Mucosa of descending colon (tissue), 3 donors: Measurements from ENCODE around the gene MTMR3. TPM values are rescaled to one million over a fixed set of nuclear protein-coding genes. Genes with fewer than 3 reads are reported as not detected.

Experiments
- ATAC-seq: fragments of 200-7000 bp; cut with Tn5 transposase; one replicate; pipeline ENCODE4 v1.9.1; 2020; ENCODE audit warnings: mild to moderate bottlenecking, moderate library complexity
- DNase-seq, 3 donors: peaks; one replicate each; pipeline ENCODE4 v3.0.0-alpha.2; 2020
- H3K36me3 ChIP-seq: fragments of 200-600 bp; one replicate; pipeline ENCODE4 v1.8.0; 2021; ENCODE audit warnings: low read depth, mild to moderate bottlenecking
- H3K4me1 ChIP-seq: fragments of 200-600 bp; one replicate; pipeline ENCODE4 v1.8.0; 2021; ENCODE audit warnings: low read depth, mild to moderate bottlenecking
- H3K4me3 ChIP-seq: fragments of 200-600 bp; one replicate; pipeline ENCODE4 v1.8.0; 2021; ENCODE audit warnings: mild to moderate bottlenecking
- H3K9me3 ChIP-seq: fragments of 200-600 bp; one replicate; pipeline ENCODE4 v1.8.0; 2021; ENCODE audit warnings: mild to moderate bottlenecking
- CTCF ChIP-seq: fragments of 200-600 bp; IDR thresholded peaks from one replicate; pipeline ENCODE4 v1.8.0; 2022; ENCODE audit warnings: antibody characterized with exemption, mild to moderate bottlenecking
- intact Hi-C, 2 donors: fragments of 100-400 bp; cut with DNase I in 1 of 2; cut with micrococcal nuclease in 1 of 2; formaldehyde crosslinking; loops; one replicate each; pipeline versions ENCODE4 v1.11.0 to v1.11.1; 2022; cut with DNase I, micrococcal nuclease
- total RNA-seq, 3 donors: library from RNA; stranded (reverse); fragmentation: NEBNext Ultra II Directional in 2 of 3; extraction: Animal tissue kit (Norgen Biotek cat#: 25700) in 2 of 3; gene quantifications; one replicate each; pipeline versions ENCODE4 v1.2.1 to v1.2.4, GENCODE V29; 2021 to 2023
- donor health status: DM: no; HTN: no; CAD: no; lungs with moderate emphysema.
- donor health status: DM: no; HTN: no; CAD: no.
- donor health status: DM: no; HTN: yes; CAD: no.

The MTMR3 gene
- total RNA-seq, 3 donors from 2014 or later, result 47.7 to 59.8 (median 54.4) TPM

- intact Hi-C loops, result no loop called here
- Histone ChIP-seq H3K4me3 (no peak overlapping the region), H3K4me1 (peaks cover 2% of the 10 kb centered on the region), H3K36me3 (peaks cover 10% of the 10 kb centered on the region), H3K9me3 (no peaks in the 10 kb centered on the region)
- DNase-seq (no peak), ATAC-seq (no peak)
- no peak for TF ChIP-seq CTCF
Observed at GRCh38 chr22:30021338-30021737, 138.4 kb downstream of the MTMR3 start.

- Histone ChIP-seq H3K4me1 (peaks cover 9% of the 10 kb centered on the region), H3K9me3 (no peaks in the 10 kb centered on the region), H3K36me3 (peaks cover 10% of the 10 kb centered on the region), H3K4me3 (no peak overlapping the region)
- TF ChIP-seq CTCF, result no peak
- intact Hi-C loops, result no loop called here
- ATAC-seq, result no peak
- DNase-seq, result no peak
Observed at GRCh38 chr22:30021881-30022619, 139.1 kb downstream of the MTMR3 start.

- no peak overlapping the region for H3K4me3 ChIP-seq
- TF ChIP-seq CTCF, result no peak
- intact Hi-C loops, result no loop called here
- H3K4me1 ChIP-seq, result peaks cover 13% of the 10 kb centered on the region
- H3K36me3 ChIP-seq, result peaks cover 10% of the 10 kb centered on the region
- no peaks in the 10 kb centered on the region for H3K9me3 ChIP-seq
- DNase-seq, result no peak
- ATAC-seq, result no peak
Observed at GRCh38 chr22:30023099-30023660, 140.2 kb downstream of the MTMR3 start.

- Histone ChIP-seq H3K9me3 (no peaks in the 10 kb centered on the region), H3K4me3 (no peak overlapping the region), H3K36me3 (peaks cover 8% of the 10 kb centered on the region), H3K4me1 (peaks cover 13% of the 10 kb centered on the region)
- DNase-seq (no peak), ATAC-seq (no peak)
- no peak for TF ChIP-seq CTCF
- intact Hi-C loops, result no loop called here
Observed at GRCh38 chr22:30024231-30024630, 141.3 kb downstream of the MTMR3 start.

GRCh38 chr22:30025221-30025620 lies 142.2 kb downstream of the MTMR3 start:
- peaks cover 6% of the 10 kb centered on the region for H3K36me3 ChIP-seq
- ATAC-seq (no peak), DNase-seq (no peak)

More at GRCh38 chr22:30025221-30025620, 142.2 kb downstream of the MTMR3 start:
- no peaks in the 10 kb centered on the region for H3K9me3 ChIP-seq
- H3K4me3 ChIP-seq, result no peak overlapping the region
- intact Hi-C loops, result no loop called here
- peaks cover 13% of the 10 kb centered on the region for H3K4me1 ChIP-seq
- no peak for TF ChIP-seq CTCF
